Brain microvascular endothelial cell (primary cell): ENCODE results near the gene ILK.

Experiments used
- DNase-seq: peaks from one replicate; pipeline ENCODE4 v3.0.0-alpha.2; 2020
- H3K27ac ChIP-seq: fragments of 250-450 bp; sonication (Bioruptor Pico); 2 replicates; pipeline ENCODE4 v1.5.1; 2020; ENCODE audit warnings: mild to moderate bottlenecking, moderate library complexity
- H3K27me3 ChIP-seq: fragments of 250-450 bp; sonication (Bioruptor Pico); replicated peaks from 2 replicates; pipeline ENCODE4 v1.5.1; 2020; ENCODE audit warnings: mild to moderate bottlenecking
- H3K36me3 ChIP-seq: fragments of 250-450 bp; sonication (Bioruptor Pico); replicated peaks from 2 replicates; pipeline ENCODE4 v1.5.1; 2020; ENCODE audit warnings: mild to moderate bottlenecking
- H3K4me3 ChIP-seq: 2 replicates; pipeline ENCODE4 v1.5.1; 2011; ENCODE audit warnings: low read depth, mild to moderate bottlenecking, control low read depth, low read length, moderate library complexity
- in situ Hi-C: cut with HindIII; loops from 2 replicates; pipeline ENCODE4 v1.10.0; 2017; ENCODE audit warnings: low sequenced_read_pairs, low pct_ligation_motif_present
- TF ChIP-seq, protein P1 (sequence below): IDR thresholded peaks from 2 replicates; pipeline ENCODE4 v1.5.1; 2011; ENCODE audit warnings: low read depth, mild to moderate bottlenecking, moderate library complexity, low read length, control low read depth, inconsistent platforms; ENCODE audit errors: missing control alignments

Gene ILK

GRCh38 chr11:6588018-6588417, 15.6 kb upstream of the ILK start:
- in situ Hi-C loops, result no loop called here
- TF ChIP-seq, protein P1, sequence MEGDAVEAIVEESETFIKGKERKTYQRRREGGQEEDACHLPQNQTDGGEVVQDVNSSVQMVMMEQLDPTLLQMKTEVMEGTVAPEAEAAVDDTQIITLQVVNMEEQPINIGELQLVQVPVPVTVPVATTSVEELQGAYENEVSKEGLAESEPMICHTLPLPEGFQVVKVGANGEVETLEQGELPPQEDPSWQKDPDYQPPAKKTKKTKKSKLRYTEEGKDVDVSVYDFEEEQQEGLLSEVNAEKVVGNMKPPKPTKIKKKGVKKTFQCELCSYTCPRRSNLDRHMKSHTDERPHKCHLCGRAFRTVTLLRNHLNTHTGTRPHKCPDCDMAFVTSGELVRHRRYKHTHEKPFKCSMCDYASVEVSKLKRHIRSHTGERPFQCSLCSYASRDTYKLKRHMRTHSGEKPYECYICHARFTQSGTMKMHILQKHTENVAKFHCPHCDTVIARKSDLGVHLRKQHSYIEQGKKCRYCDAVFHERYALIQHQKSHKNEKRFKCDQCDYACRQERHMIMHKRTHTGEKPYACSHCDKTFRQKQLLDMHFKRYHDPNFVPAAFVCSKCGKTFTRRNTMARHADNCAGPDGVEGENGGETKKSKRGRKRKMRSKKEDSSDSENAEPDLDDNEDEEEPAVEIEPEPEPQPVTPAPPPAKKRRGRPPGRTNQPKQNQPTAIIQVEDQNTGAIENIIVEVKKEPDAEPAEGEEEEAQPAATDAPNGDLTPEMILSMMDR, result no peak
- no peak overlapping the region for H3K27ac ChIP-seq
- H3K4me3 ChIP-seq, result no peak overlapping the region
- no peaks in the 10 kb centered on the region for H3K27me3 ChIP-seq
- no peak for DNase-seq
- H3K36me3 ChIP-seq, result peaks cover 3% of the 10 kb centered on the region

DNA sequence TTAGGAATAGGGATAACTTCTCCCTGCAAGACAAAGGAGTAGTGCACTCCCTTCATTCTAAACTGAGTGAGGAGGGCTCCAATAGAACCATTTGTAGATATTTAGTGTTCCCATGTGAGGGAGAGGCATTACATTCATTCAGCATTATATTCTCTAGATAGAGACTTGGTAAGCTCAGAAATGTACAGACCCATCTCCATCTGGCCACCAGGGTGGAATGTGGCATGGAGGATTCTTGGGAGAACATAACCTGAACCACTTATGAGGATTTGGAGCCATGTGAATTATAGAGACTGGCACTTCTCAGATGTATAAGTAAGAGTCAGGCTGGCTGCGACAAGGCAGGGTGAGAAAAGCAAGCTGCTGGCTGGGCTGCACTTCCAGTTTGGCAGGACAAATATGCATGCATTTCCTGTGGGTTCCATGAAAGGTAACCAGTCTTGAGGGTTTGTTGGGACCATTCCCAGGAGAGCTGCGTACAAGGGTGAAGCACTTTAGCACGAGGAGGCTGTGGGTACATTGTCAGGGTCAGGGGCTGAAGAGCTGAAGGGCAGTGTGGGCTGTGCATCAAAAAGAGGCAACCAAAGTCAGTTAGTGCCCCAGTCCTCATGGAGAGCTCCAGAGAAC, 9.3 kb upstream of the ILK start:
- H3K36me3 ChIP-seq, result peaks cover 16% of the 10 kb centered on the region
- in situ Hi-C loops, result no loop called here
- TF ChIP-seq, protein P1, result no peak
- DNase-seq, result no peak
- no peak overlapping the region for H3K27ac ChIP-seq
- H3K27me3 ChIP-seq, result no peaks in the 10 kb centered on the region
- no peak overlapping the region for H3K4me3 ChIP-seq

GRCh38 chr11:6596239-6596877, 7.2 kb upstream of the ILK start:
- Histone ChIP-seq H3K4me3 (no peak overlapping the region), H3K36me3 (peaks cover 27% of the 10 kb centered on the region), H3K27ac (no peak overlapping the region), H3K27me3 (no peaks in the 10 kb centered on the region)
- TF ChIP-seq, protein P1, result no peak
- in situ Hi-C loops, result no loop called here
- no peak for DNase-seq

DNA sequence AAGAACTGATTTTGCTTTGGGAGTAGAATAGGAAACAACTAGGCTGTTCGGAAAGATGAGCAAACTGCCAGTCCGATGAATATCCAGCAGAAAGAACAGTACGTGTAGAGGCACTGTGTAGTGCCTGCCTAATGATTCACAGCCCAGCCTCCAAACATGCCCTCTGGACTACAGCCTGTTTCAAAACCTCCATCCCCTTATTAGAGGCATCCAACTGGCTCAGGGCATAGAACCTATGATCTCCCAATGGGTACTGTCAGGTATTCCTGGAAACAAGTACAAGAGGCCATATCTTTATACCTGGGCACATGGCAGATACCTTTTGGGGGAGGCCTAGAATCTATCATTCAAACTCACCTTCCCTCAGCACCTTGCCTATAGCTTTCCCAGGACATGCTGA, 5.0 kb upstream of the ILK start:
- no peak for DNase-seq
- TF ChIP-seq, protein P1, result no peak

DNA sequence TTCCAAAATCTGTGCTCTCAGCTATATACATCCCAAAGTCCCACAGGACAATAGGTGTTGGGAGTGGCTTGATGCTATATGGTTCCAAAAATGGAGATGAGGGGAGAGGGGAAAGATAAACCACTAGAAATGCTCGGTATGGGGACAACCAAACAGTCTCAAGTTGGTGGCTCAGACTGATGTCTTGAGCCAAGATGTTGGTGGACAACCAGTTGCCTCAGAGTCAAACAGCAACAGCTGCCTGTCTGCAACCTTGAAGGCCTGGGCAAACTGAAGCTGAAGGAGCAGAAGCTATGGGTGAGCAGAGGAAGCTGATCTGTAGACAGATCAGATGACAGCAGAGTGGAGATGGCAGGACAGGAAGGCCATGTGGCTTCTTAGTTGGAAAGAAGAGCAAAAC, 4.1 kb upstream of the ILK start:
- in situ Hi-C loops, result no loop called here
- Histone ChIP-seq H3K36me3 (peaks cover 27% of the 10 kb centered on the region), H3K27ac (no peak overlapping the region), H3K27me3 (no peaks in the 10 kb centered on the region), H3K4me3 (no peak overlapping the region)
- TF ChIP-seq, protein P1, result no peak
- DNase-seq, result no peak

More for the DNA sequence above, 5.0 kb upstream of the ILK start:
- no peak overlapping the region for H3K27ac ChIP-seq
- H3K4me3 ChIP-seq, result no peak overlapping the region
- no peaks in the 10 kb centered on the region for H3K27me3 ChIP-seq
- in situ Hi-C loops, result no loop called here
- H3K36me3 ChIP-seq, result peaks cover 27% of the 10 kb centered on the region
